ENCODE results near the gene BMPER.

The BMPER gene

GRCh38 chr7:34034728-34035127 lies 129.4 kb downstream of the BMPER start (continued):
- TF ChIP-seq, protein P1, sequence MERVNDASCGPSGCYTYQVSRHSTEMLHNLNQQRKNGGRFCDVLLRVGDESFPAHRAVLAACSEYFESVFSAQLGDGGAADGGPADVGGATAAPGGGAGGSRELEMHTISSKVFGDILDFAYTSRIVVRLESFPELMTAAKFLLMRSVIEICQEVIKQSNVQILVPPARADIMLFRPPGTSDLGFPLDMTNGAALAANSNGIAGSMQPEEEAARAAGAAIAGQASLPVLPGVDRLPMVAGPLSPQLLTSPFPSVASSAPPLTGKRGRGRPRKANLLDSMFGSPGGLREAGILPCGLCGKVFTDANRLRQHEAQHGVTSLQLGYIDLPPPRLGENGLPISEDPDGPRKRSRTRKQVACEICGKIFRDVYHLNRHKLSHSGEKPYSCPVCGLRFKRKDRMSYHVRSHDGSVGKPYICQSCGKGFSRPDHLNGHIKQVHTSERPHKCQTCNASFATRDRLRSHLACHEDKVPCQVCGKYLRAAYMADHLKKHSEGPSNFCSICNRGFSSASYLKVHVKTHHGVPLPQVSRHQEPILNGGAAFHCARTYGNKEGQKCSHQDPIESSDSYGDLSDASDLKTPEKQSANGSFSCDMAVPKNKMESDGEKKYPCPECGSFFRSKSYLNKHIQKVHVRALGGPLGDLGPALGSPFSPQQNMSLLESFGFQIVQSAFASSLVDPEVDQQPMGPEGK (CRISPR knock-in tag; IDR thresholded peaks at IDR 0.05; ENCODE audit: borderline replicate concordance) = no peak

DNA sequence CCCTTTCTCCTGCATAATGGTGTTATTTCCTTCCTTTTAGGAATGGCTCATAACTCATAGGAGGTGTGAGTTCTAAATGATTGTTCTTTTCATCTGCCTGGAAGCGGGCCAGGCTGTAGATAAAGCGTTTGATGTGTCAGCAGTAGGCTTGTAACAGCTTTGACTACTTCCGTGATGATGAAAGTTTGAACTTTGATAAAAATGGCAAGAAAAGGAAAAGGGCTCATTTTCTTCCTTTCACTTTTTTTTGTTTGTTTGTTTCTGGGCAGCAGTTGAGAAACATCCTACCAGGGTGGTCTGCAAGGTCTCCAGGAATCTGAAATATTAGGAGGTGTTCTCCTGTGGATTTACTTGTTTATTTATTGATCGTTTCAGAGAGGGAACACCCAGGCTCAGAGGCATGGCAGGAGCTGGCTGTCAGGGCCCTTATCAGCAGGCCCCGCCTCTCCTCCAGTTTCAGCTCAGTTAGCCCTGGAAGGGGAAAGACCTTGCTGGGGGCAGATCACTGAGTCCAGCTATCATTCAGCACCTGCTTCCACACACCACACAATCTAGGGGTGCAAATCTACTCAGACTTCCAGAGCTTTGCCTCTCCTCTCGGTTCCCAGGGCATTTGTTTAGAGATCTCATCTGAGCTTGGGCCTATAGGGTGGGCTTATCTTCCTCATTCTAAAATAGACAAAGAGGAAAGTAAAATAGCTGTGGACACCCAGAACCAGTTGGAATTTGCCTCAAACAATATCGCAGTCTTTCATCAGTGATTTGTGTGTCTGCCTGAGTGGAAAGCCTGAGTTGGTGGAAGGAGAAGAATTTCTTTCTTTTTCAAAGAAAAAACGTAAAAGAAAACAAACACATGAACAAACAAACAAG lies 130.9 kb downstream of the BMPER start:
- no peak for TF ChIP-seq ZNF70 (CRISPR knock-in tag; IDR thresholded peaks at IDR 0.05)
- no peak for TF ChIP-seq ZFP3 (CRISPR knock-in tag; IDR thresholded peaks at IDR 0.05)
- no peak for TF ChIP-seq PPARA (CRISPR knock-in tag; IDR thresholded peaks at IDR 0.05; ENCODE audit: borderline replicate concordance)
- no peak for TF ChIP-seq ZNF8 (CRISPR knock-in tag; IDR thresholded peaks at IDR 0.05)
- ATAC-seq = no peak; the same call in 2 of the 3 replicates

DNA sequence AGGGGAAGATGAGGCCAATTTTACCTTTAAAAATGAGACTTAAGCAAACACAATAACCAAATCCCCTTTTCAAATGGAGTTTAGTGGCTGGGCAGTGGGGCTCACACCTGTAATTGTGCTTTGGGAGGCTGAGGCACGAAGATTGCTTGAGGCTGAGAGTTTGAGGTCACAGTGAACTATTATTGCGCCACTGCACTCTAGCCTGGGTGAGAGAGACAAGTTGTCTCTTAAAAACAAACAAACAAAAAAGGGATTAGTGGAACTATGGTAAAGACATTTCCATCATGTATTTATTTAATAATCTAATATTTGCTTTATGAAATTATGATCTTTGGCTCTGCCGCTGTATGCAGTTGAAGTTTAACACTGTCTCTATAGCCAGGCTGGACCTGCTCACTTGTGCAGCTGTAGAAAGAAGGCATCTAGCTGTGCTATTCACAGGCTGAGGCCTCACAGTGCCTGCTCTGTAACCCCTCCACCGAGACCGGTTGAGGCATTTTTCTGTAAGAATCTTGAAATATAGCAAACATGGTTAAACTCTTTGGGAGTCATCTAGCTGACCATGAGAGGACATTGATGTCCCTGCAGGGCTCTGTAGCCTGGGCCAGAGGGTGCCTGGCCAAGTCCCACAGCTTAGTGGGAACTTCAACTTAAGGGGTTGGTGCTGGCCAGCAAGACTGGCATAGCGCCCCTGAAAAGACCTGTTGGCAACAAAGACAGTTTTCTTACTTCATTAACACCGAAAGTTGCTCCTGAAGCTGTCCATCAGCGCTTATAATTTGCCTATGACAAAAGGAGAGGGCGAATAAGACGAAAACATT lies 131.8 kb downstream of the BMPER start:
- ATAC-seq = no peak
- TF ChIP-seq SNAI2 (CRISPR knock-in tag; IDR thresholded peaks at IDR 0.05) (no peak), RARB (CRISPR knock-in tag; IDR thresholded peaks at IDR 0.05) (no peak), BACH2 (CRISPR knock-in tag; IDR thresholded peaks at IDR 0.05; ENCODE audit: borderline replicate concordance) (no peak), ARNTL (CRISPR knock-in tag; IDR thresholded peaks at IDR 0.05; ENCODE audit: borderline replicate concordance, low read depth) (no peak), ZNF8 (CRISPR knock-in tag; IDR thresholded peaks at IDR 0.05) (no peak), PPARA (CRISPR knock-in tag; IDR thresholded peaks at IDR 0.05; ENCODE audit: borderline replicate concordance) (no peak), ZNF70 (CRISPR knock-in tag; IDR thresholded peaks at IDR 0.05) (no peak), ZFP3 (CRISPR knock-in tag; IDR thresholded peaks at IDR 0.05) (no peak), ZNF565 (CRISPR knock-in tag; conservative IDR thresholded peaks at IDR 0.05; ENCODE audit: low read depth) (no peak), CSDC2 (CRISPR knock-in tag; IDR thresholded peaks at IDR 0.05) (no peak), CSRNP3 (CRISPR knock-in tag; IDR thresholded peaks at IDR 0.05) (no peak), CREB5 (CRISPR knock-in tag; IDR thresholded peaks at IDR 0.05; ENCODE audit: low read depth) (no peak), GLIS3 (CRISPR knock-in tag; IDR thresholded peaks at IDR 0.05) (no peak), ESRRG (CRISPR knock-in tag; IDR thresholded peaks at IDR 0.05) (no peak), TOX (CRISPR knock-in tag; IDR thresholded peaks at IDR 0.05; ENCODE audit: borderline replicate concordance) (no peak), OSR1 (CRISPR knock-in tag; IDR thresholded peaks at IDR 0.05) (no peak), ISL1 (CRISPR knock-in tag; IDR thresholded peaks at IDR 0.05) (no peak), TCF4 (CRISPR knock-in tag; IDR thresholded peaks at IDR 0.05; ENCODE audit: borderline replicate concordance) (no peak)
- TF ChIP-seq, protein P1 (CRISPR knock-in tag; IDR thresholded peaks at IDR 0.05; ENCODE audit: borderline replicate concordance) = no peak
- TF ChIP-seq, protein P2, sequence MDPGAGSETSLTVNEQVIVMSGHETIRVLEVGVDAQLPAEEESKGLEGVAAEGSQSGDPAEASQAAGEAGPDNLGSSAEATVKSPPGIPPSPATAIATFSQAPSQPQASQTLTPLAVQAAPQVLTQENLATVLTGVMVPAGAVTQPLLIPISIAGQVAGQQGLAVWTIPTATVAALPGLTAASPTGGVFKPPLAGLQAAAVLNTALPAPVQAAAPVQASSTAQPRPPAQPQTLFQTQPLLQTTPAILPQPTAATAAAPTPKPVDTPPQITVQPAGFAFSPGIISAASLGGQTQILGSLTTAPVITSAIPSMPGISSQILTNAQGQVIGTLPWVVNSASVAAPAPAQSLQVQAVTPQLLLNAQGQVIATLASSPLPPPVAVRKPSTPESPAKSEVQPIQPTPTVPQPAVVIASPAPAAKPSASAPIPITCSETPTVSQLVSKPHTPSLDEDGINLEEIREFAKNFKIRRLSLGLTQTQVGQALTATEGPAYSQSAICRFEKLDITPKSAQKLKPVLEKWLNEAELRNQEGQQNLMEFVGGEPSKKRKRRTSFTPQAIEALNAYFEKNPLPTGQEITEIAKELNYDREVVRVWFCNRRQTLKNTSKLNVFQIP (CRISPR knock-in tag; IDR thresholded peaks at IDR 0.05; ENCODE audit: borderline replicate concordance, low read depth) = no peak

All from SK-N-SH treated with all-trans-retinoic acid at 6 μM for 48 hours (cell line).